HG02943 (cell line): ENCODE measurements around the gene AKAP3.

Experiments used
- ATAC-seq: cut with Tn5 transposase; IDR thresholded peaks from one replicate; pipeline ENCODE4 v1.9.1; 2021; ENCODE audit warnings: mild to moderate bottlenecking, low read depth, moderate library complexity; ENCODE audit not compliant: unreplicated experiment

Gene AKAP3

GRCh38 chr12:4603946-4604345 lies 44.9 kb downstream of the AKAP3 start:
- ATAC-seq: no peak

DNA sequence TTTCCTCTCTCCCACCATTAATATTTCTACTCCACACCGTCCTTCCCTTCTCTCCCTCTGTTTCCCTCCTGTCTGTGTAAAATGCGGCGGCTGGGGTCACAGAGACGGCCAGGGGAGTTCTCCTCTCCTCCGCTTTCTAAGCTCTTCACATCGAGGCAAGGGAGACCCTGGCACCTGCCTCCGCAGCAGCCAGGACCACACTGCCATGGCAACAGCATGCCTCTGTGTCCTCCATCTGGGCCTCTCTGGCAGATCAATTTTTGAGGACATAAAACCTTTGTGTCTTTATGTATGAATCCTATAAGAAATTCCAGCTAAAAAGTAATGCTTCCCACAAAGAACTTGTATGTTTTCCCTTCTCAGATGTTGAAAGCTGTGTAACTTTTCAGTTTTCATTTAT lies 45.4 kb downstream of the AKAP3 start:
- ATAC-seq: no peak

- no peak for ATAC-seq
These were observed 53.0 kb downstream of the AKAP3 start for GRCh38 chr12:4595881-4596280.

DNA sequence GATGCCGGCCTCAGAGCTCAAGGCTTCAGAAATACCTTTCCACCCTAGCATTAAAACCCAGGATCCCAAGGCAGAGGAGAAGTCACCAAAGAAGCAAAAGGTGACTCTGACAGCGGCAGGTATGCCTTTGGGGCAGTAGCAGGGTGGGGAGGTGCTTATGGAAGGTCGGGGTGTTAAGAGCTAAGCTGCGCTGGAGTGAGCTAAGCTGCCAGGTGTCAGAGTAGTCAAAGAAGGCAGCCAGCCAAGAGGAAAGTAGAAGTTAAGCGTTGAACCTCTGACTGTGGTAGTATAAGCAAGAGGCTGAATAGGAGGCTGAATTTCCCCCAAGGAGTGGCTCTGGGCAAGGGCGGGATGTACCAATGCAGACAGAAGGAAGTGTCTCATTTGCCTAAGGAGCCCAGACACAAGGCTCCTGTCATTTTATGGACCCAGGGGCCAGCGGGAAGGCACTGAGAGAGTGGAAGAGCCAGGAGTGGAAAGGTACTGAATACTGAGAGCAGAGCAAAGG lies 57.6 kb downstream of the AKAP3 start:
- ATAC-seq: no peak

- ATAC-seq: no peak
These were observed 58.9 kb downstream of the AKAP3 start for GRCh38 chr12:4589941-4590340.

DNA sequence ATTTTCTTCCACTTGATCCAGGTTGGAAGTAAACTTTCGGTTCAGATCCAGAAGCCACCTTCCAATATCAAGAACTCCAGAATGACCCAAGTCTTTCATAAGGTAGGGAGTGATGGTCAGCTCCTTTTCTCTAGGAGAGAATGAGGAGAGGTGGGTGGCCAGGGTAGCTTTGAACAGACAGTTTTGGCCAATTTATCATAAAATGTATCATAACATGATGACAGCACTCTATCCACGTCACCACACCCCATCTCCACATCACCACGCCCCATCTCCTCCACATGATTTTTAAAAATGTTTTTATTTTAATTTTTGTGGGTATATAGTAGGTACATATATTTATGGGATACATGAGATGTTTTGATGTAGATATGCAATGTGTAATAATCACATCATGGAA lies 59.9 kb downstream of the AKAP3 start:
- no peak for ATAC-seq

DNA sequence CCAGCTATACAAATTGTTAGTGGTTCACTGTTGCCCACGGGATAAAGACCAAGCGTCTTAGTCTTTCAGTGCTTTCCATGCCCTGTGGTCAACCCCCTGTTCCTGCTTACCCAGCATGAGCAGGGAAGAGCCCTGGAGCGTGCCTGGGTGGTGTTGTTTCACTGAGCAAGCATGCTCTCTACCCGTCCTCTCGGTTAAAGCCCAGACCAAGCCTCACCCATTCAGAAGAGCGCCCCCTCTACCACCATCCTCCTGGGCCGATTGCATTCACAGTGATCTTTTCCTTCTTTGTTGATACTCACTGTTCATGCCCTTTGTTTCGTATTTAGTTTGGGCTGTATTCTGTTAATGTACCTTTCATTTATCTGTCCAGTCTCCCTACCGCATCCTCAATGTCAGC lies 61.7 kb downstream of the AKAP3 start:
- no peak for ATAC-seq

DNA sequence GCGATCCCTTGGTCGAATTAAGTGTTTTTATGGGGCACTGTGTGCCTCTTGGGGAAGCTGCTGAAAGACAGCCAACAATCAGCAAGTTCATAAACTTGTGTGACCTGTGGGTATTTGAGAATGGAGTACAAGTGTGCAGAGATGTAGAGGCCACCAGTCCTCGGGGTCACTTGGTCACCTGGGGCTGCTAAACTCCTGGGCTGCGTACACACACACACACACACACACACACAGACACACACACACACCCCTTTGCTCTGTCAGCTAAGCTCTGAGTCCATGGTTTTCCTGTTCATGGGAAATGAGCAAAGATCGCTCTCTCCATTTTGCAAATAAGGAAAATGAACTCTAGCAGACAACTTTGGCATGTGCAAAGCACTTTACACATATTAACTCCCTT lies 62.4 kb downstream of the AKAP3 start:
- ATAC-seq: no peak

GRCh38 chr12:4584896-4585295 lies 64.0 kb downstream of the AKAP3 start:
- ATAC-seq: no peak

- ATAC-seq: no peak
These were observed 64.6 kb downstream of the AKAP3 start for GRCh38 chr12:4584281-4584680.

DNA sequence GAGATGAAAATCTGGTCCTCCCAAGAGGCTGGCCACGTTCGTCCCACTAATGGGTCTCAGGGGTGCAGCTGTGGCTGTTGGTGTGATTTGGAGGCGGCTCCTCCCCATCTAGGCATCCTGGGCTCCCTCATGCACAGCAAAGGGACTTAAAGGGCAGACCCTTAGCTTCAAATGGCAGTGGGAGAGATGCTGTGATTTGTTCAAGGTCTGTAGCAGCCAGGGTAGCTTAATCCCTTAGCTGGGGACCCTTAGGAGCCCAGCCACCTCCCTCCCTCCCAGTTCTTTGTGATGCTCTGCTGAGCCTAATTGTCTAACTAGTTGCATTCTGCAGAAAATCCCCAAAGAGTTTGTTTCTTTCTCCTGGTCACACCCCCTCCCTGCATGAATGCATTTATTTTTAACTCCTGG lies 68.6 kb downstream of the AKAP3 start:
- ATAC-seq: no peak

- ATAC-seq: no peak
These were observed 69.3 kb downstream of the AKAP3 start for GRCh38 chr12:4579305-4580102.

DNA sequence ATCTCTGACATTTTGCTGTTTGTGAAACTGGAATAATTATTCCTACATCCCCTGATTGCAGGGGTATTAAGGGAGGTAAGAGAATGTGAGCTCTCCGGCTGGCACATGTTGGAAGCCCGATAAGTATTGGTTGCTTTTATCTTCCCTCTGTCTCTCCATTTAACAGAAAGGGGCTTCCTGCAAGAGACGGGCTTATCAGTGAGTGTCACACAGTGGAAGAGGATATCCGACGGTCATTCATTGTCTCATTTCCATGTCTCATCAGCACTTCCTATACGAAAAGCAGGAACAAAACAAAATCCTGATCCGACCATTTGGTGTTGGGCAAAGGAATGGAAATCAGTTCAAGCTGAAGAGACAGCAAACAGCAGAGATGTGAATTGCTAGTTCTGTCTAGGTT lies 76.2 kb downstream of the AKAP3 start:
- ATAC-seq: no peak

DNA sequence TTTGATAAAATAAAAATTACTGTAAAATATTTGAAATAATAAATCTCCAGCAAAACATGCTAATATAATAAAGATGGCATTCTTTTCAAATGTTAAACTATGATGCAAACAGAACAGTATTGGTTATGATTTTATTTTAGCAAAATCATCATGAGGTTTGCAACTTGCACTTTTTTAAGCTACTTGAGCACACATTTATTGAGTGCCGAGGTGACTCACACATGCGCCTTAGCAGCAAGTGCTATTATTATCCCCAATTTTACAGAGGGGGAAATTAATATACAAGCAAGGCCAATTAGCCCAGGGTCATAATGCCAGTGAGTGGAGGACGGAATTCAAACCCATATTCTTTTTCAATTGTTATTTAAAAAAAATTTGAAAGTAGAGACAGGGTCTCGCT lies 79.6 kb downstream of the AKAP3 start:
- ATAC-seq: no peak

DNA sequence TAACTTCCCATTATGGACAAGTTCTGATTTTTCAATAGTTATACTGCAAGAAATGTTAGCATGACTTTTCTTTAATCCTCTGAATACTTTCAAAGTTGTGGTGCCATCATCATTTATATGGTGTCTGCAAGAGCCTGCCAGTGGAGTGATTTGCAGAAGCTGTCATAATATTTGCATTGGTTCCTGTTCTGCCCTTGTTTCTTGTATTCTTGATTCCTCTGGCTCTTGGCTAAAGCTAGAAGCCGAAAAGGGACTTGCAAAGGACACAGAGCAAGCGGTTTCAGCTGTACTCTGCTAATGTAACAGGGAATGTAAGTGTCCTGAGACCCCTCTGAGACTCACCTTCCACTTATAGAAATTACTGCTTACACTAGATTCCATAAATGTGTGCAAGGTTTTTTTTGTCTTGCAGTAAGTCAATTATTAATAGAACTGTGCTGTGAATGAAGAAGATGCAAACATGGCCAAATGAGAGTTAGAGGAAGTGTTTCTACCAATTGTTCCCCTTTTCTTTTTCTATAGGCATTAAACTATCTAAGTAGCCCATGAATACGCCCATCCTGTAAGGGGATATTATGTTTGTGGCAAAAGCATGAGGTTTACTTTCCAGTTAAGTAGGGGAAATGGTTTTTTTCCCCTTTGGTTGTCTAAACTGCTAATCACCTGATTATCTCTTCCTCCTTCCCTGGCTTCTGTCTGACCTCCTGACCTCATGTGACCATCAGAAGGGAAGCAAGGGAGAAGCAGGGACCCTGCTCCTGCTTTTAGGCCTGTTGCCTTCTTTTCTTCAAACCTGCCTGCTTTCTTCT lies 81.6 kb downstream of the AKAP3 start:
- no peak for ATAC-seq

GRCh38 chr12:4566474-4566873 lies 82.4 kb downstream of the AKAP3 start:
- no peak for ATAC-seq
